GM23338 (cell line): Measurements from ENCODE around the gene ASCL5.

Source experiments
- CTCF ChIP-seq, 2 experiments: fragments of 200-600 bp in 1 of 2; sonication (generic) in 1 of 2; conservative IDR thresholded peaks; 2 replicates each; pipeline versions ENCODE4 v1.5.1 to v1.6.1; 2016 to 2017; ENCODE audit warnings: antibody characterized with exemption in 2 of 2, low read depth in 2 of 2, mild to moderate bottlenecking in 2 of 2, moderate library complexity in 1 of 2
- EZH2 ChIP-seq: fragments of 200-600 bp; sonication (generic); IDR thresholded peaks from one replicate; pipeline ENCODE4 v1.8.0; 2017; ENCODE audit warnings: antibody characterized with exemption, mild to moderate bottlenecking, low read depth; ENCODE audit not compliant: unreplicated experiment

- TF ChIP-seq CTCF (conservative IDR thresholded peaks at IDR 0.05; ENCODE audit: low read depth in 2 of 2) = no peak
- no peak for TF ChIP-seq EZH2
These were observed 4.4 kb upstream of the ASCL5 start for GRCh38 chr1:201131398-201131797.
